ENCODE data around the gene MBOAT1. TPM values are rescaled to one million over a fixed set of nuclear protein-coding genes. Genes with fewer than 3 reads are reported as not detected.

MBOAT1 gene
- total RNA-seq, 8 experiments from 2014 or later: 0.46 to 3.6 (median 1.4) TPM

DNA sequence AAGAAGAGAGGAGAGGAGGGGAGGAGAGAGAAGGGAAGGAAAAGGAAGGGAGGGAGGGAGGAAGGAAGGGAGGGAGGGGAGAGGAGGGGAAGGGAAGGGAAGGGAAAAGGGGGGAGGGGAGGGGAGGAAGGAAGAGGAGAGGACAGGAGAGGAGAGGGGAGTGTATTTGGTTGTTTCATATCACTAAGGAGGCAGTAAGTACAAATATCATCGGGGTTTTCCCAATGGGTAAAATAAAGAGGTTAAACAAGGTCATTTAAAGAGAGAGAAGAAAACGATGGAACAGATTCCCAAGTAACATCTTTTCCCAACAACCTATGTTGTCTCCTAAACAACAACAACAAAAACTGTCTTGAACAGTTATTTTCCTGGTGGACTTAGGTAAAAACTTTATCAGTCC lies 43.6 kb downstream of the MBOAT1 start:
- Histone ChIP-seq H3K27ac (no peak overlapping the region), H3K4me1 (replicated peaks in 1 of 2) (no peaks in the 10 kb centered on the region), H3K4me3 (no peak overlapping the region)
- no peak for ATAC-seq (replicated peaks in 6 of 8)
- 0 to 100% (median 80%) methylated on average over 1 to 2 of the region's 2 CpGs; no CpG with 5 or more reads in 4 of the 10 experiments for WGBS, 10 experiments
- in situ Hi-C loops (cut with MboI; ENCODE audit: low pct_unique_long_range_greater_than_20kb in 2 of 9, low sequenced_read_pairs in 9 of 9, unreplicated experiment in 9 of 9): no loop called here

DNA sequence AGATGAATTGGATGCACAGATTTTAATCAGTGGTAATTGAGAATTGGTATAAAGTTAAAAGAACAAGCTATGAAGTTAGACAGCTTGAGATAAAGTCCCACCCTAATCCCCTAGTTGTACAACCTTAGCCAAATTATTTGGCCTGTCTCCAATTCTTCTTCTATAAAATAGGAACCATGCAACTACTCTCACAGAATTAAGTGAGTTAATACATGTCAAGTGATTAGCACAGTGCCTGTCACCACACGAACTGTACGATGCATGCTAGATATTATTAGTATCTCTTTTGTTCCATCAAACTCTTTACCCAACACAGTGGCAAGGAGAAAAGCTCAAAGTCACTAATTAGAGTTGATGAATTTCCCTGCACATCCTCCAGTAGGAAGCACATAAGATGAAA lies 44.7 kb downstream of the MBOAT1 start:
- in situ Hi-C loops (cut with MboI; ENCODE audit: low pct_unique_long_range_greater_than_20kb in 2 of 9, low sequenced_read_pairs in 9 of 9, unreplicated experiment in 9 of 9): no loop called here
- no peaks in the 10 kb centered on the region for H3K4me1 ChIP-seq (replicated peaks in 1 of 2)
- H3K27ac ChIP-seq: no peak overlapping the region
- no peak overlapping the region for H3K4me3 ChIP-seq
- WGBS, 10 experiments: 58 to 100% (median 93%) methylated on average over 1 to 2 of the region's 2 CpGs; no CpG with 5 or more reads in 2 of the 10 experiments
- ATAC-seq (replicated peaks in 6 of 8): no peak

DNA sequence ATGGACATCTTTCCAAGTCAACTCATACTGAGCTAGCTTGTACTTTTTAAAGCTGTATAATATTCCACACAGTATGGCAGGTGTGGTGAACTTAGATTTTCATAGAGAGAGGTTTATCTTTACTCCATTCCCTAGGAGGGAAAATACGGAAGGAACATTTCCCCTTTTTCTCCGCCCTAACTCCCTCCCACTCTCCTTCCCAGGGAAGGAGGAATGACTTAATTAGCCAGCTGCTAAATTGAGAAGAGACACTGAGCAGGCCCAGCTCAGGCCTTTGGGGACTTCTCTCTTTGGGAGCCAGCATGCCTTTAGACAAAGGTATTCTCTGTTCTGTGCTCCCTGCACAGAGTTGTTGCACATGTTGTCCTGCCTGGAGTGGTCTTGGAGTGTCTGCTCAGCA lies 46.1 kb downstream of the MBOAT1 start:
- 40 to 100% (median 90%) methylated on average over 1 to 2 of the region's 2 CpGs; no CpG with 5 or more reads in 3 of the 10 experiments for WGBS, 10 experiments
- Histone ChIP-seq H3K4me3 (no peak overlapping the region), H3K4me1 (replicated peaks in 1 of 2) (no peaks in the 10 kb centered on the region), H3K27ac (no peak overlapping the region)
- in situ Hi-C loops (cut with MboI; ENCODE audit: low pct_unique_long_range_greater_than_20kb in 2 of 9, low sequenced_read_pairs in 9 of 9, unreplicated experiment in 9 of 9): no loop called here
- no peak for ATAC-seq (replicated peaks in 6 of 8)

DNA sequence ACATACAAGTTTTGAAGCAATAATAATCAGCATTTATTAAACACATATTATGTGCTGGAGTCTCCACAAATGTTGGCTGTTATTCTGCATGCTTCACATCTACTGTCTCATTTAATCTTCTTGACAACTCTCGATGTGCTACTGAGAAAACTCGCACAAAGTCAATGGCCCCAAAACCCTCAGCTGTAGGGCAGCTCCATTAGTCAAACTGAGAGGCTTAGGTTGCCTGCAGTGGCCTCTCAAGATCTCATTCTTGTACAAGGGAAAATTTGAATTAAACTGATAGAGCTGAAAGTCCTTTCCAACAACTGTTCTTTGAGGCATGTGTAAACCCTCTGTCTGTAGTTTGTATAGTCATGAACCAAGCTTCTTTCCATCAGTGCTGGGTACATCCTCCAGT lies 49.8 kb downstream of the MBOAT1 start:
- ATAC-seq (replicated peaks in 6 of 8): no peak
- H3K4me1 ChIP-seq (replicated peaks in 1 of 2): no peaks in the 10 kb centered on the region
- no peak overlapping the region for H3K27ac ChIP-seq
- in situ Hi-C loops (cut with MboI; ENCODE audit: low pct_unique_long_range_greater_than_20kb in 2 of 9, low sequenced_read_pairs in 9 of 9, unreplicated experiment in 9 of 9): no loop called here
- no peak overlapping the region for H3K4me3 ChIP-seq
- 44 to 100% (median 86%) methylated on average over 1 to 2 of the region's 2 CpGs; no CpG with 5 or more reads in 5 of the 10 experiments for WGBS, 10 experiments

DNA sequence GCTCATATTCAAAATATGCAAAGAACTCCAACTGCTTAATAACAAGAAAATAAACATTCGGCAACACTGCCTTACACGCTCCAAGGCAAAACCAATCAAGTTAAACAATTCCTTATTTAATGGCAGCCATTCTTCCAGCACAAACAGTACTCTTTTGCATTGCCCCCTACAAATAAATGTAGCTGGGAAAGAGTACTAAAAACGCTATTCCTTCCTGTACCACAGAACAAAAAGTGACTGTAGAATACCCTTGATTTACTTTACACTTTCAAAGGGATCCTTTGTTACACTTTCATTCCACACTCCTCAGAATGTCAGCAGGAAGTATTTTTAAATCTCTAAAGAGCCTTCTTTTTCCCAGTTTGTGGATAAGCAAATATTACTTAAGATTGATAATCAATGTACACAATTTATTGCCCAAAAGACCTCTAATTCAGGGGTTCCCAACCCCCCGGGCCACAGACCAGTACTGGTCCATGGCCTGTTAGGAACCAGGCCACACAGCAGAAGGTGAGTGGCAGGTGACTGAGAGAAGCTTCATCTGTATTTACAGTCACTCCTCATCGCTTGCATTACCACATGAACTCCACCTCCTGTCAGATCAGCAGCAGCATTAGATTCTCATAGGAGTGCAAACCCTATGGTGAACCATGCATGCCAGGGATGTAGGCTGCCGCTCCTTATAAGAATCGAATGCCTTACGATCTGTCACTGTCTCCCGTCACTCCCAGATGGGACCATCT lies 51.6 kb downstream of the MBOAT1 start:
- ATAC-seq (replicated peaks in 6 of 8): no peak

DNA sequence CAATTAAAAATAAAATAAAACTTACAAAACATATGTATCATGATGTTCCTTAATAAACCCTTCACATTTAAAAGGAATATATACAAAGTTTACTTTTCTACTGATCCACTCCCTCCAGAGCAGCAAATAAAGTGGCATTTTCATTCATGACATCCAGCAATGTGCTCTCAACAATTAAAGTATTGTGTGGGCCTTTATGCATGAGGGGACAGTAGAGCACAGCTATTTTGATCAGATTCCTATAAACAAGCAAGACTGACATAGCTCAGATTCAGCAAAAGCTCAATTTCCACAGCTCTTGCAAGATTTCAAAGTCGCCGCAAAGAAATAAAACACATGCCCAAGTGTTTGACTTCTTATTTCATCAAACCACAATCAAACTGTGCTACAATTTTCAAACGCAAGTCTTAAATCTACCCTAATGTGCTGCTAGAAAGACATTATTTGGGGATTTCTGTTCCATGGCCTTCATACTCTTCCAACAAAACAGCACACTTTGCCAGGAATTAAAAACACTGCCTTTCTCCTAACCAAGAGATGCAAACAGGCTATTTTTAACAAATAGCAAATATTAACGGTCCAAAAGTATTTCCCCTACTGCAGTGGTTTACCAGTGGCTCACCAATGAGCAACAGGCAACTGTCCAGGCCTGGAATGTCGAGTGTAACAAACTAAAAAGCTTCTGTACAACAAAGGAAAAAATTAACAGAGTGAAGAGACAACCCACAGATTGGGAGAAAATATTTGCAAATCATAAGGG lies 52.3 kb downstream of the MBOAT1 start:
- in situ Hi-C loops (cut with MboI; ENCODE audit: low pct_unique_long_range_greater_than_20kb in 2 of 9, low sequenced_read_pairs in 9 of 9, unreplicated experiment in 9 of 9): no loop called here
- Histone ChIP-seq H3K4me3 (no peak overlapping the region), H3K27ac (no peak overlapping the region), H3K4me1 (replicated peaks in 1 of 2) (no peaks in the 10 kb centered on the region)
- ATAC-seq (replicated peaks in 6 of 8): no peak
- WGBS, 10 experiments: 40 to 100% (median 73%) methylated on average over 2 to 5 of the region's 5 CpGs

More for the DNA sequence above, 51.6 kb downstream of the MBOAT1 start:
- Histone ChIP-seq H3K27ac (no peak overlapping the region), H3K4me1 (replicated peaks in 1 of 2) (no peaks in the 10 kb centered on the region), H3K4me3 (no peak overlapping the region)
- in situ Hi-C loops (cut with MboI; ENCODE audit: low pct_unique_long_range_greater_than_20kb in 2 of 9, low sequenced_read_pairs in 9 of 9, unreplicated experiment in 9 of 9): no loop called here
- WGBS, 10 experiments: 22 to 100% (median 63%) methylated on average over 1 to 8 of the region's 9 CpGs

DNA sequence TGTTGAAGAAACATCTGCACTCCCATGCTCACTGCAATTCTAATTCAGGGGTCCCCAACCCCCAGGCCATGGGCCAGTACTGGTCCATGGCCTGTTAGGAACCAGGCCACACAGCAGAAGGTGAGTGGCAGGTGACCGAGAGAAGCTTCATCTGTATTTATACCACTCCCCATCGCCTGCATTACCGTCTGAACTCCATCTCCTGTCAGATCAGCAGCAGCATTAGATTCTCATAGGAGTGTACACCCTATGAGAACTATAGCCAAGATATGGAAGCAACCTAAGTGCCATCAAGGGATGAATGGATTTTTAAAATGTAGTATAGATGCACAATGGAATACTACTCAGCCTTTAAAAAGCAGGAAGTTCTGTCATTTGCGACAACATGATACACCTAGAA lies 53.2 kb downstream of the MBOAT1 start:
- WGBS, 10 experiments: 57 to 100% (median 88%) methylated on average over 1 to 4 of the region's 4 CpGs; no CpG with 5 or more reads in 4 of the 10 experiments
- H3K4me3 ChIP-seq: no peak overlapping the region
- no peaks in the 10 kb centered on the region for H3K4me1 ChIP-seq (replicated peaks in 1 of 2)
- in situ Hi-C loops (cut with MboI; ENCODE audit: low pct_unique_long_range_greater_than_20kb in 2 of 9, low sequenced_read_pairs in 9 of 9, unreplicated experiment in 9 of 9): no loop called here
- no peak for ATAC-seq (replicated peaks in 6 of 8)
- no peak overlapping the region for H3K27ac ChIP-seq

DNA sequence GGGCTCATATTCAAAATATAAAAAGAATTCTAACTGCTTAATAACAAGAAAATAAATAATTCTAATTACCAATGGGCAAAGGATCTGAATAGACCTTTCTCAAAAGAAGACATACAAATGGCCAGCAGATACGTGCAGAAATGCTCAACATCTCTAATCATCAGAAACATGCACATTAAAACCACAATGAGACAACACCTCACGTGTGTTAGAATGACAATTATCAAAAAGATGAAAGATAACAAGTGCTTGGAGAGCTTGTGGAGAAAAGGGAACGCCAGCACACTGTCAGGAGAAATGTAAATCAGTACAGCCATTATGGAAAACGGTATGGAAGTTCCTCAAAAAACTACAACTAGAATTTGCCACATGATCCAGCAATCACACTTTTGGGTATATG lies 53.6 kb downstream of the MBOAT1 start:
- H3K4me3 ChIP-seq: no peak overlapping the region
- H3K4me1 ChIP-seq (replicated peaks in 1 of 2): no peaks in the 10 kb centered on the region
- no peak overlapping the region for H3K27ac ChIP-seq
- no peak for ATAC-seq (replicated peaks in 6 of 8)
- 59 to 96% (median 72%) methylated on average over 1 to 4 of the region's 4 CpGs; no CpG with 5 or more reads in 1 of the 10 experiments for WGBS, 10 experiments
- in situ Hi-C loops (cut with MboI; ENCODE audit: low pct_unique_long_range_greater_than_20kb in 2 of 9, low sequenced_read_pairs in 9 of 9, unreplicated experiment in 9 of 9): no loop called here

DNA sequence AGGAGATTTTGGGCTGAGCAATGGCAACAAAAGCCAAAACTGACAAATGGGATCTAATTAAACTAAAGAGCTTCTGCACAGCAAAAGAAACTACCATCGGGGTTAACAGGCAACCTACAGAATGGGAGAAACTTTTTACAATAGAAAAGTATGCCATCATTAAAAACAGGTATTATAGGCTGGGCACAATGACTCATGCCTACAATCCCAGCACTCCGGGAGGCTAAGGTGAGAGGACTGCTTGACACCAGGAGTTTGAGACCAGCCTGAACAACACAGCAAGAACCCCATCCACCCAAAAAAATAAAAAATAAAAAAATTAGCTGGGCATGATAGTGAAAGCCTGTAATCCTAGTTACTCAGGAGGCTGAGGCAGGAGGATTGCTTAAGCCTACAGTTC lies 55.4 kb downstream of the MBOAT1 start:
- Histone ChIP-seq H3K4me1 (replicated peaks in 1 of 2) (no peaks in the 10 kb centered on the region), H3K4me3 (no peak overlapping the region), H3K27ac (no peak overlapping the region)
- in situ Hi-C loops (cut with MboI; ENCODE audit: low pct_unique_long_range_greater_than_20kb in 2 of 9, low sequenced_read_pairs in 9 of 9, unreplicated experiment in 9 of 9): no loop called here
- no peak for ATAC-seq (replicated peaks in 6 of 8)
- WGBS, 10 experiments: 50 to 100% (median 82%) methylated on average over 1 to 2 of the region's 2 CpGs; no CpG with 5 or more reads in 1 of the 10 experiments

DNA sequence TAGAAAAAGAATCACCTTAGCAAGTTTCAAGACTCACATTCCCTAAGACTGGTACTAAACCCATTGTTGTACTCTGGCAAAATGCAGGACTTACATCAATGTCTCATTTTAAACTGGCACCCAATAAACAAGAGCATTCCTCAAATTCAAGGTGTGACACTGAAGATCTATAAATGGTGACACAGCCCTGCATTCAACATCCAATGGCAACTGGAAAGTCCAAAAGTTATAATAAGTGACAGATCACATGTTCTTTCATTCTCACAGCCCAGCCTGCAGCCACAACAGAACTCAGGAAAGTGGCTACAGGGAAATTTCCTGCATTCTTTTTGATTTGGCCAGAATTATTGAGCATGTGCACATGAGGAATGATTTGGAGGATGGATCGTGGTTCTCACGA lies 57.5 kb downstream of the MBOAT1 start:
- in situ Hi-C loops (cut with MboI; ENCODE audit: low pct_unique_long_range_greater_than_20kb in 2 of 9, low sequenced_read_pairs in 9 of 9, unreplicated experiment in 9 of 9): no loop called here
- Histone ChIP-seq H3K27ac (no peak overlapping the region), H3K4me3 (no peak overlapping the region), H3K4me1 (replicated peaks in 1 of 2) (no peaks in the 10 kb centered on the region)
- ATAC-seq (replicated peaks in 6 of 8): no peak
- WGBS, 10 experiments: 90 to 94% (median 92%) methylated on average over 2 of the region's 2 CpGs; no CpG with 5 or more reads in 7 of the 10 experiments

DNA sequence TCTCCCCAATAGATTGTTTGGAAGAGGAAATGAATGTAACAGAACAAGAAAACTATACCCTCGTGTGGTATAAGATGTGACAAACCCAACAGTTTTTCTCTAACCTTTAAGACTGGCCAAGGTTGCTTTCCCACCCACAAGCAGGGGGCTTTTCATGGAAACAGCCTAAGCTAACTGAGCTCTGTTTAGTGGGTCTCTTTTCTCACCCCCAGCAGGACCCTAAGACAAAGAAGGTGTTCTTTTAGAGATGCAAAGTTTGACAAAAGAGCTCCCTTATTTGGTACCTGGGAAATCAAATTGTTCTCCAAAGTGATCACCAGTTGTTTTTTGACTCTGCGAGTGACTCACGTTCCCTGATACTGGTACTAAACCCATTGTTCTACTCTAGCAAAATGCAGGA lies 59.1 kb downstream of the MBOAT1 start:
- no peaks in the 10 kb centered on the region for H3K4me1 ChIP-seq (replicated peaks in 1 of 2)
- 71 to 100% (median 78%) methylated on average over 1 to 3 of the region's 3 CpGs; no CpG with 5 or more reads in 2 of the 10 experiments for WGBS, 10 experiments
- in situ Hi-C loops (cut with MboI; ENCODE audit: low pct_unique_long_range_greater_than_20kb in 2 of 9, low sequenced_read_pairs in 9 of 9, unreplicated experiment in 9 of 9): no loop called here
- no peak overlapping the region for H3K4me3 ChIP-seq
- ATAC-seq (replicated peaks in 6 of 8): no peak
- H3K27ac ChIP-seq: no peak overlapping the region

DNA sequence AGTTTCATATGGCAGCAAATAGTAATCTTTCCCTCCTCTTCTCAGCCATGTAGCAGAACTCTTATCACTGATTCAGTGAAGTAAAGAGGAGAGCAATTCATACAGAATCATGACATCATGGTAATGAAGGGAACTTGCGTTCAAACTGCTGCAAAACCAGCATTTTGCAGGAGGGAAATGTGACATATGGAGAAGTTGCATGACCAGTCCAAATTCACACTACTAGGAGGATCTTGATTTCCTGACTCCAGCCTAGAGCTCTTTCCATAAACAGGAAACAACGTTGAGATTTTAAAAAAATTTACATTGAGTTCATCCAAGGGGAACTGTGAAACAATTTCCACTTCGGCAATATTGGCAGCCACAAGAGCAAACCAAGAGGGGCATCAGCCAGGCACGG lies 63.8 kb downstream of the MBOAT1 start:
- no peaks in the 10 kb centered on the region for H3K4me1 ChIP-seq (replicated peaks in 1 of 2)
- H3K27ac ChIP-seq: no peak overlapping the region
- H3K4me3 ChIP-seq: no peak overlapping the region
- no peak for ATAC-seq (replicated peaks in 6 of 8)
- in situ Hi-C loops (cut with MboI; ENCODE audit: low pct_unique_long_range_greater_than_20kb in 2 of 9, low sequenced_read_pairs in 9 of 9, unreplicated experiment in 9 of 9): no loop called here
- WGBS, 10 experiments: 44 to 100% (median 85%) methylated on average over 1 to 4 of the region's 4 CpGs; no CpG with 5 or more reads in 2 of the 10 experiments

DNA sequence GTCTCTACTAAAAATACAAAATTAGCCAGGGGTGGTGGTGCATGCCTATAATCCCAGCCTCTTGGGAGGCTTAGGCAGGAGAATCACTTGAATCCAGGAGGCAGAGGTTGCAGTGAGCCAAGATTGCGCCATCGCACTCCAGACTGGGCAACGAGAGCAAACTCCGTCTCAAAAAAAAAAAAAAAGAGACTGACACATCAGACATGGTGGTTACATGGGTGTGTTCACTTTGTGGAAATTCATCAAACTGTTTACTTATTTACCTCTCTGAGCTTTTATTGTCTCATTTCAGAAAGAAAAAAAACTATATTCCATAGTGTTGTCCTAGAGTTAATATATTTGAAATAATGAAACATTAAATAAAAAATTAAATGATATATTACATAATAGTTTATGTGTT lies 64.8 kb downstream of the MBOAT1 start:
- Histone ChIP-seq H3K4me3 (no peak overlapping the region), H3K27ac (no peak overlapping the region), H3K4me1 (replicated peaks in 1 of 2) (no peaks in the 10 kb centered on the region)
- ATAC-seq (replicated peaks in 6 of 8): no peak
- in situ Hi-C loops (cut with MboI; ENCODE audit: low pct_unique_long_range_greater_than_20kb in 2 of 9, low sequenced_read_pairs in 9 of 9, unreplicated experiment in 9 of 9): no loop called here
- 53 to 100% (median 96%) methylated on average over 1 to 4 of the region's 4 CpGs; no CpG with 5 or more reads in 4 of the 10 experiments for WGBS, 10 experiments

Data from motor neuron (in vitro differentiated cells).